HepG2 (cell line): Measurements from ENCODE around the gene SCAPER. TPM values are rescaled to one million over a fixed set of nuclear protein-coding genes. Genes with fewer than 3 reads are reported as not detected.

ENCODE experiments used
- AHDC1 ChIP-seq: sonication (generic); formaldehyde crosslinking; IDR thresholded peaks from 2 replicates; pipeline ENCODE4 v1.5.1; 2020; ENCODE audit warnings: mild to moderate bottlenecking, missing genetic modification reagents, borderline replicate concordance
- AHR ChIP-seq: IDR thresholded peaks from 2 replicates; pipeline ENCODE4 v1.6.1; 2018; ENCODE audit warnings: missing genetic modification reagents, missing compliant biosample characterization
- E2F2 ChIP-seq: sonication (generic); formaldehyde crosslinking; IDR thresholded peaks from 2 replicates; pipeline ENCODE4 v1.4.0; 2020; ENCODE audit warnings: missing genetic modification reagents, borderline replicate concordance
- FOXO4 ChIP-seq: sonication (generic); formaldehyde crosslinking; conservative IDR thresholded peaks from 2 replicates; pipeline ENCODE4 v1.8.1; 2023; ENCODE audit warnings: missing genetic modification reagents
- HOXA3 ChIP-seq: sonication (generic); formaldehyde crosslinking; IDR thresholded peaks from 2 replicates; pipeline ENCODE4 v1.5.0; 2020; ENCODE audit warnings: missing genetic modification reagents
- KLF11 ChIP-seq: IDR thresholded peaks from 2 replicates; pipeline ENCODE4 v1.6.1; 2016; ENCODE audit warnings: missing compliant biosample characterization
- MAFG ChIP-seq: sonication (generic); formaldehyde crosslinking; IDR thresholded peaks from 2 replicates; pipeline ENCODE4 v1.5.1; 2020; ENCODE audit warnings: mild to moderate bottlenecking, missing genetic modification reagents
- MIER3 ChIP-seq: IDR thresholded peaks from 2 replicates; pipeline ENCODE4 v1.6.1; 2016; ENCODE audit warnings: missing compliant biosample characterization, borderline replicate concordance
- NRL ChIP-seq: sonication (generic); formaldehyde crosslinking; IDR thresholded peaks from 2 replicates; pipeline ENCODE4 v1.5.0; 2020; ENCODE audit warnings: missing genetic modification reagents, mild to moderate bottlenecking, moderate library complexity, borderline replicate concordance
- PAX8 ChIP-seq: sonication (generic); formaldehyde crosslinking; IDR thresholded peaks from 2 replicates; pipeline ENCODE4 v1.8.0; 2022; ENCODE audit warnings: mild to moderate bottlenecking, missing genetic modification reagents, borderline replicate concordance
- SUZ12 ChIP-seq: fragments of 150-350 bp; IDR thresholded peaks from 2 replicates; pipeline ENCODE4 v1.6.1; 2014; ENCODE audit warnings: low read depth, low read length
- THAP9 ChIP-seq: sonication (generic); formaldehyde crosslinking; IDR thresholded peaks from 2 replicates; pipeline ENCODE4; 2020; ENCODE audit warnings: missing genetic modification reagents, mild to moderate bottlenecking, borderline replicate concordance
- ZFX ChIP-seq: sonication (generic); formaldehyde crosslinking; IDR thresholded peaks from 2 replicates; pipeline ENCODE4 v1.4.0; 2020; ENCODE audit warnings: mild to moderate bottlenecking, low read depth, missing genetic modification reagents, moderate library complexity
- ZFY ChIP-seq: sonication (generic); formaldehyde crosslinking; IDR thresholded peaks from 2 replicates; pipeline ENCODE4 v1.4.0; 2020; ENCODE audit warnings: missing genetic modification reagents
- ZNF234 ChIP-seq: sonication (generic); formaldehyde crosslinking; conservative IDR thresholded peaks from 2 replicates; pipeline ENCODE4 v1.5.1; 2020; ENCODE audit warnings: mild to moderate bottlenecking, missing genetic modification reagents
- ZNF34 ChIP-seq: sonication (generic); formaldehyde crosslinking; IDR thresholded peaks from 2 replicates; pipeline ENCODE4 v1.4.0; 2020; ENCODE audit warnings: mild to moderate bottlenecking, missing genetic modification reagents, borderline replicate concordance
- ZNF460 ChIP-seq: sonication (generic); formaldehyde crosslinking; IDR thresholded peaks from 2 replicates; pipeline ENCODE4 v1.5.1; 2020; ENCODE audit warnings: missing genetic modification reagents, mild to moderate bottlenecking, borderline replicate concordance
- ZNF552 ChIP-seq: sonication (generic); formaldehyde crosslinking; IDR thresholded peaks from 2 replicates; pipeline ENCODE4 v1.9.0; 2022; ENCODE audit warnings: missing genetic modification reagents, mild to moderate bottlenecking, borderline replicate concordance
- polyA plus RNA-seq, 8 experiments: library from polyadenylated mRNA; depleted of rRNA in 3 of 8; stranded (reverse) in 7 of 8; unstranded in 1 of 8; fragments of >200 nt; fragmentation: Illumina TruSeq in 4 of 8; extraction: Trizol in 4 of 8; gene quantifications; 2 replicates each; pipeline versions ENCODE4 v1.2.1 to v1.2.3, GENCODE V29; 2011 to 2016; ENCODE audit warnings: low read depth in 4 of 8, missing spikeins in 1 of 8, mixed read lengths in 1 of 8; ENCODE audit not compliant: insufficient read depth in 1 of 8
- total RNA-seq, 5 experiments: library from RNA; depleted of rRNA; stranded (reverse); fragments of >200 nt; fragmentation: Illumina TruSeq; extraction: Trizol; gene quantifications; 2 replicates each; pipeline ENCODE4 v1.2.3, GENCODE V29; 2016; ENCODE audit warnings: low read depth in 1 of 5

The SCAPER gene
- total and polyA plus RNA-seq, 2 of the 13 experiments (the other 11 are each of a cell fraction or from before 2014, with no cell fraction given): 4.3 to 10.5 TPM

- no peak for TF ChIP-seq ZNF234 (CRISPR knock-in tag)
- no peak for TF ChIP-seq ZNF552 (CRISPR knock-in tag)
- no peak for TF ChIP-seq KLF11 (CRISPR knock-in tag)
- peak; percentile 70; the same call in 1 of the 2 replicates for TF ChIP-seq PAX8 (CRISPR knock-in tag)
- 0 out of 2 replicates have a peak, but pooled peaks have one; percentile 30 for TF ChIP-seq MAFG (CRISPR knock-in tag)
- no peak for TF ChIP-seq ZNF460 (CRISPR knock-in tag)
- TF ChIP-seq E2F2 (CRISPR knock-in tag): no peak; the same call in 1 of the 2 replicates
- no peak for TF ChIP-seq AHR (CRISPR knock-in tag)
- TF ChIP-seq MIER3 (CRISPR knock-in tag): no peak
- TF ChIP-seq SUZ12: no peak
- TF ChIP-seq THAP9: peak; percentile 38; the same call in 1 of the 2 replicates
- no peak for TF ChIP-seq FOXO4
- TF ChIP-seq ZFY (CRISPR knock-in tag): peak; percentile 81
- no peak for TF ChIP-seq AHDC1
- TF ChIP-seq ZNF34 (CRISPR knock-in tag): no peak
- peak; percentile 50; the same call in 1 of the 2 replicates for TF ChIP-seq HOXA3 (CRISPR knock-in tag)
- TF ChIP-seq NRL (CRISPR knock-in tag): no peak
- peak; percentile 69 for TF ChIP-seq ZFX (CRISPR knock-in tag)
These were observed 559.1 kb downstream of the SCAPER start (continued) for GRCh38 chr15:76345880-76346668.
